H9 (cell line): ENCODE measurements around the gene TMEM97. TPM values are rescaled to one million over a fixed set of nuclear protein-coding genes. Genes with fewer than 3 reads are reported as not detected.
A peak's percentile ranks its signal among the peaks of the same experiment; 100 is the strongest.

ENCODE experiments used
- DNase-seq: peaks from one replicate; pipeline ENCODE4 v3.0.0-alpha.2; 2017
- H2AFZ ChIP-seq: one replicate; pipeline ENCODE4 v1.6.1; 2013; ENCODE audit warnings: mild to moderate bottlenecking, low read length, control low read depth, moderate library complexity
- H2AK5ac ChIP-seq: 2 replicates; pipeline ENCODE4 v1.6.1; 2013; ENCODE audit warnings: low read length, control low read depth, mixed read lengths; ENCODE audit not compliant: insufficient read length
- H2BK120ac ChIP-seq: one replicate; pipeline ENCODE4 v1.6.1; 2013; ENCODE audit warnings: low read depth, mild to moderate bottlenecking, low read length, control low read depth, inconsistent platforms; ENCODE audit not compliant: poor library complexity, severe bottlenecking
- H2BK12ac ChIP-seq: 2 replicates; pipeline ENCODE4 v1.6.1; 2013; ENCODE audit warnings: low read length, control low read depth, mixed read lengths, low read depth; ENCODE audit not compliant: insufficient read length
- H2BK15ac ChIP-seq: 2 replicates; pipeline ENCODE4 v1.6.1; 2013; ENCODE audit warnings: low read depth, low read length, control low read depth
- H2BK20ac ChIP-seq: one replicate; pipeline ENCODE4 v1.6.1; 2013; ENCODE audit warnings: low read depth, mild to moderate bottlenecking, low read length, control low read depth, inconsistent platforms; ENCODE audit not compliant: poor library complexity, severe bottlenecking
- H2BK5ac ChIP-seq: 2 replicates; pipeline ENCODE4 v1.6.1; 2013; ENCODE audit warnings: low read length, control low read depth, mixed read lengths; ENCODE audit not compliant: insufficient read length
- H3K14ac ChIP-seq: 2 replicates; pipeline ENCODE4 v1.6.1; 2013; ENCODE audit warnings: low read length, control low read depth; ENCODE audit not compliant: insufficient read depth
- H3K18ac ChIP-seq: 2 replicates; pipeline ENCODE4 v1.6.1; 2013; ENCODE audit warnings: low read depth, mild to moderate bottlenecking, mixed read lengths, low read length, control low read depth; ENCODE audit not compliant: insufficient read length
- H3K23ac ChIP-seq: 2 replicates; pipeline ENCODE4 v1.6.1; 2013; ENCODE audit warnings: low read length, control low read depth, mixed read lengths, low read depth; ENCODE audit not compliant: insufficient read length
- H3K23me2 ChIP-seq: 2 replicates; pipeline ENCODE4 v1.6.1; 2013; ENCODE audit warnings: low read depth, mild to moderate bottlenecking, mixed read lengths, low read length, control low read depth; ENCODE audit not compliant: insufficient read length, poor library complexity, severe bottlenecking
- H3K27ac ChIP-seq: 2 replicates; pipeline ENCODE4 v1.5.1; 2013; ENCODE audit warnings: low read length, control low read depth, mixed read lengths, low read depth; ENCODE audit not compliant: insufficient read length
- H3K27me3 ChIP-seq: 2 replicates; pipeline ENCODE4 v1.6.1; 2013; ENCODE audit warnings: low read length, control low read depth, inconsistent platforms; ENCODE audit not compliant: insufficient read depth
- H3K4ac ChIP-seq: 2 replicates; pipeline ENCODE4 v1.6.1; 2013; ENCODE audit warnings: low read depth, mild to moderate bottlenecking, control low read depth, inconsistent platforms, low read length, moderate library complexity
- H3K4me1 ChIP-seq: 2 replicates; pipeline ENCODE4 v1.6.1; 2013; ENCODE audit warnings: low read length, control low read depth, inconsistent platforms; ENCODE audit not compliant: insufficient read depth
- H3K4me2 ChIP-seq: 2 replicates; pipeline ENCODE4 v1.6.1; 2013; ENCODE audit warnings: low read length, control low read depth, mixed read lengths; ENCODE audit not compliant: insufficient read length, insufficient read depth
- H3K56ac ChIP-seq: 2 replicates; pipeline ENCODE4 v1.6.1; 2013; ENCODE audit warnings: low read depth, mild to moderate bottlenecking, mixed read lengths, low read length, control low read depth; ENCODE audit not compliant: insufficient read length
- H3K79me1 ChIP-seq: 2 replicates; pipeline ENCODE4 v1.6.1; 2013; ENCODE audit warnings: low read depth, mild to moderate bottlenecking, moderate library complexity, low read length, control low read depth, inconsistent platforms; ENCODE audit not compliant: insufficient read depth, poor library complexity, severe bottlenecking
- H3K79me2 ChIP-seq: 2 replicates; pipeline ENCODE4 v1.6.1; 2013; ENCODE audit warnings: low read length, control low read depth, inconsistent platforms; ENCODE audit not compliant: insufficient read depth
- H3K9ac ChIP-seq: 2 replicates; pipeline ENCODE4 v1.6.1; 2013; ENCODE audit warnings: low read length, control low read depth, mixed read lengths; ENCODE audit not compliant: insufficient read length; ENCODE audit errors: extremely low read depth
- H3K9me3 ChIP-seq: one replicate; pipeline ENCODE4 v1.6.1; 2013; ENCODE audit warnings: low read depth, low read length, inconsistent platforms; ENCODE audit not compliant: control insufficient read depth
- H3T11ph ChIP-seq: one replicate; pipeline ENCODE4 v1.6.1; 2013; ENCODE audit warnings: mild to moderate bottlenecking, low read length, control low read depth, inconsistent platforms
- H4K20me1 ChIP-seq: one replicate; pipeline ENCODE4 v1.6.1; 2013; ENCODE audit not compliant: control insufficient read depth, insufficient read length, insufficient read depth
- H4K5ac ChIP-seq: 2 replicates; pipeline ENCODE4 v1.6.1; 2013; ENCODE audit warnings: low read depth, mild to moderate bottlenecking, mixed read lengths, low read length, control low read depth; ENCODE audit not compliant: insufficient read length
- H4K8ac ChIP-seq: replicated peaks from 2 replicates; pipeline ENCODE4 v1.6.1; 2013; ENCODE audit warnings: low read length, control low read depth, mixed read lengths, low read depth; ENCODE audit not compliant: insufficient read length
- H4K91ac ChIP-seq: 2 replicates; pipeline ENCODE4 v1.6.1; 2013; ENCODE audit warnings: low read depth, mild to moderate bottlenecking, moderate library complexity, mixed read lengths, low read length, control low read depth; ENCODE audit not compliant: insufficient read length
- H3K27ac Mint-ChIP-seq, 3 experiments: 2 replicates in 2 of 3; 3 replicates in 1 of 3; pipeline ENCODE4 v1.8.0; 2020 to 2021; ENCODE audit warnings: mixed read lengths in 3 of 3, mild to moderate bottlenecking in 1 of 3, moderate library complexity in 1 of 3
- H3K27me3 Mint-ChIP-seq: 2 replicates; pipeline ENCODE4 v1.8.0; 2021; ENCODE audit warnings: low read depth, mild to moderate bottlenecking, moderate library complexity, mixed read lengths
- H3K36me3 Mint-ChIP-seq, 3 experiments: 2 replicates in 2 of 3; 3 replicates in 1 of 3; pipeline ENCODE4 v1.8.0; 2020 to 2021; ENCODE audit warnings: low read depth in 3 of 3, mixed read lengths in 3 of 3; ENCODE audit not compliant: insufficient read depth in 1 of 3
- H3K4me1 Mint-ChIP-seq, 2 experiments: 2 replicates each; pipeline ENCODE4 v1.8.0; 2020; ENCODE audit warnings: mixed read lengths in 2 of 2
- H3K4me3 Mint-ChIP-seq, 2 experiments: 2 replicates in 1 of 2; 3 replicates in 1 of 2; pipeline ENCODE4 v1.8.0; 2020 to 2021; ENCODE audit warnings: mild to moderate bottlenecking in 2 of 2, mixed read lengths in 2 of 2, moderate library complexity in 1 of 2
- H3K9me3 Mint-ChIP-seq, 2 experiments: 2 replicates in 1 of 2; 3 replicates in 1 of 2; pipeline ENCODE4 v1.8.0; 2020; ENCODE audit warnings: mild to moderate bottlenecking in 2 of 2, mixed read lengths in 2 of 2, moderate library complexity in 1 of 2
- CTCF ChIP-seq: fragments of 200-600 bp; sonication (generic); conservative IDR thresholded peaks from 3 replicates; pipeline ENCODE4 v1.8.0; 2021; ENCODE audit warnings: antibody characterized with exemption, mild to moderate bottlenecking
- WGBS: extraction: QIAGEN DNeasy Blood & Tissue Kit; methylation state at CpG from one replicate; pipeline ENCODE4 v1.1.7; 2013; ENCODE audit warnings: missing lambda C conversion rate, low lambda C conversion rate, mixed read lengths; ENCODE audit not compliant: insufficient read length; ENCODE audit errors: extremely low coverage; 5-methylcytosine and 5-hydroxymethylcytosine counted together
- microRNA-seq: library from miRNA; unstranded; fragments of <30 nt; microRNA quantifications from one replicate; pipeline ENCODE4, GENCODE V29; 2020; ENCODE audit warnings: borderline microRNAs expressed
- total RNA-seq: library from RNA; stranded (reverse); gene quantifications from 2 replicates; pipeline ENCODE4 v1.2.1, GENCODE V29; 2021

TMEM97 gene
- total RNA-seq, 1 experiment from 2014 or later: 116 TPM

DNA sequence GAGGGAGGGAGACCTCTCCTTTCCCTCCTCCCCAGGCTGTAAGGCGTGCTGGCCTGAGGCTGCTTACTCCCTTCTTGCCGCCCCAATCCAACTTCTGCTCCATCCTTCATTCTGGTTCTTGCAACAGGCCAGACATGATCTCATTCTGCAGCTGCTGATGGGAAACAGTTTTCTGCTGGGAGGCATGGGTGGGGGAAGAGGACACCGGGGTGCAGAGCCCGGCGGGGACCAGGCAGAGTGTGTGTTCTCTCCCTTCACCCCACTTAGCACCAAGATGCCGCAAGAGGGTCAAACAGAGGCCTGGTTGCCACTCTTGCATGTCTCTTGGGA lies 53.9 kb downstream of the TMEM97 start:
- no peak overlapping the region for H2BK15ac ChIP-seq
- no peak overlapping the region for H4K5ac ChIP-seq
- no peak overlapping the region for H2BK20ac ChIP-seq
- no peaks in the 10 kb centered on the region for H3K79me1 ChIP-seq
- no peak overlapping the region for H4K91ac ChIP-seq
- H3K27ac Mint-ChIP-seq: no peak overlapping the region
- no peaks in the 10 kb centered on the region for H3K79me2 ChIP-seq
- no peaks in the 10 kb centered on the region for H3K9me3 ChIP-seq
- H4K8ac ChIP-seq: no peak overlapping the region
- H3K27me3 Mint-ChIP-seq: peaks cover 48% of the 10 kb centered on the region
- no peak overlapping the region for H3K23ac ChIP-seq
- H2BK12ac ChIP-seq: no peak overlapping the region
- no peak overlapping the region for H2BK5ac ChIP-seq
- peaks cover 0 to 6% (median 2%) of the 10 kb centered on the region in 3 experiments; a peak in 3 of 7 replicates for H3K36me3 Mint-ChIP-seq
- no peak overlapping the region for H3K56ac ChIP-seq
- H3K27ac ChIP-seq: no peak overlapping the region
- H2AK5ac ChIP-seq: no peak overlapping the region
- no CpG with 5 or more reads among the region's 6 CpGs for WGBS
- peaks cover 14 to 21% of the 10 kb centered on the region in 2 experiments for H3K4me1 Mint-ChIP-seq
- peaks cover 2% of the 10 kb centered on the region for H4K20me1 ChIP-seq
- peak overlapping the region; percentile 53 for H3K4me2 ChIP-seq
- peaks cover 10% of the 10 kb centered on the region for H3K23me2 ChIP-seq
- H3T11ph ChIP-seq: no peak overlapping the region
- no peak for DNase-seq
- peaks cover 12% of the 10 kb centered on the region; the same call in 1 of the 2 replicates for H3K27me3 ChIP-seq
- peak overlapping the region; percentile 57 to 83 for H3K4me3 Mint-ChIP-seq
- H3K4ac ChIP-seq: no peak overlapping the region
- H3K4me1 ChIP-seq: peaks cover 2% of the 10 kb centered on the region; the same call in 1 of the 2 replicates
- H2AFZ ChIP-seq: no peak overlapping the region
- no peak overlapping the region for H2BK120ac ChIP-seq
- TF ChIP-seq CTCF: no peak
- no peak overlapping the region for H3K14ac ChIP-seq
- H3K9ac ChIP-seq: no peak overlapping the region
- H3K18ac ChIP-seq: no peak overlapping the region
- H3K9me3 Mint-ChIP-seq: no peaks in the 10 kb centered on the region; a peak in 2 of 5 replicates

Small RNA genes within 50 kb of the gene (microRNA-seq; reads per million reads assigned to microRNA genes)
- 0.35 reads per million for gene MIR4723

Other genes with a start within 250 kb of the TMEM97 start
- 20.5 and 21.0 TPM in 2 replicates for gene IFT20, start 16.3 kb downstream of the TMEM97 start, total RNA-seq
- gene TNFAIP1, start 16.6 kb downstream of the TMEM97 start, total RNA-seq: 18.4 and 21.8 TPM in 2 replicates
- gene POLDIP2, start 38.3 kb downstream of the TMEM97 start, total RNA-seq: 82.8 and 83.3 TPM in 2 replicates
- not detected in 2 replicates for gene SEBOX, start 46.0 kb downstream of the TMEM97 start, total RNA-seq
- 0.13 TPM in 1 of 2 replicates, not detected in the other for gene VTN, start 51.1 kb downstream of the TMEM97 start, total RNA-seq
- gene SARM1, start 52.5 kb downstream of the TMEM97 start, total RNA-seq: 5.1 and 5.4 TPM in 2 replicates
- 8.7 and 9.1 TPM in 2 replicates for gene SLC46A1, start 87.0 kb downstream of the TMEM97 start, total RNA-seq
- gene SLC13A2, start 154.4 kb downstream of the TMEM97 start, total RNA-seq: not detected in 2 replicates
- not detected in 2 replicates for gene FOXN1, start 187.1 kb downstream of the TMEM97 start, total RNA-seq
- 36.9 and 38.3 TPM in 2 replicates for gene UNC119, start 233.4 kb downstream of the TMEM97 start, total RNA-seq